G401 (cell line): Measurements from ENCODE around the gene SPOCK3. TPM values are rescaled to one million over a fixed set of nuclear protein-coding genes. Genes with fewer than 3 reads are reported as not detected.
"Not testable (repeated sequence)": the region's sequence is repeated elsewhere in the genome, so short reads cannot be mapped to it uniquely, and the experiment has no call there.

ENCODE experiments used
- DNase-seq: peaks from one replicate; pipeline ENCODE4 v3.0.0-alpha.2; 2015; ENCODE audit warnings: low spot score
- in situ Hi-C: cut with HindIII; loops from 2 replicates; pipeline ENCODE4 v1.10.0; 2016; ENCODE audit warnings: low sequenced_read_pairs, mixed read lengths
- total RNA-seq: library from RNA; depleted of rRNA; stranded (reverse); fragments of >200 nt; shearing (Covaris generic); gene quantifications from 2 replicates; pipeline ENCODE4 v1.2.3, GENCODE V29; 2014

The SPOCK3 gene
- total RNA-seq, 1 experiment from 2014 or later, result not detected

- in situ Hi-C loops, result no loop called here
- DNase-seq, result no peak
Measured at GRCh38 chr4:166862032-166862431, 372.3 kb downstream of the SPOCK3 start.

- in situ Hi-C loops, DNase-seq: not testable (repeated sequence)
Measured at GRCh38 chr4:166850398-166850797, 383.9 kb downstream of the SPOCK3 start.

GRCh38 chr4:166846939-166847338 lies 387.4 kb downstream of the SPOCK3 start:
- no peak for DNase-seq
- in situ Hi-C loops, result no loop called here

GRCh38 chr4:166842795-166843261 lies 391.5 kb downstream of the SPOCK3 start:
- in situ Hi-C loops, result no loop called here
- DNase-seq, result no peak

GRCh38 chr4:166839615-166840251 lies 394.6 kb downstream of the SPOCK3 start:
- in situ Hi-C loops, result no loop called here
- no peak for DNase-seq

- DNase-seq, result no peak
- in situ Hi-C loops, result no loop called here
Measured at GRCh38 chr4:166838975-166839614, 395.2 kb downstream of the SPOCK3 start.

- in situ Hi-C loops, result no loop called here
- no peak for DNase-seq
Measured at GRCh38 chr4:166836865-166837264, 397.4 kb downstream of the SPOCK3 start.

GRCh38 chr4:166827629-166828028 lies 406.7 kb downstream of the SPOCK3 start:
- DNase-seq, result no peak
- in situ Hi-C loops, result no loop called here

- in situ Hi-C loops, result no loop called here
- no peak for DNase-seq
Measured at GRCh38 chr4:166827167-166827566, 407.1 kb downstream of the SPOCK3 start.

GRCh38 chr4:166823848-166824247 lies 410.4 kb downstream of the SPOCK3 start:
- in situ Hi-C loops, result no loop called here
- DNase-seq, result no peak

- in situ Hi-C loops, result no loop called here
- DNase-seq, result no peak
Measured at GRCh38 chr4:166823126-166823525, 411.2 kb downstream of the SPOCK3 start.

GRCh38 chr4:166822386-166822785 lies 411.9 kb downstream of the SPOCK3 start:
- no peak for DNase-seq
- in situ Hi-C loops, result no loop called here

GRCh38 chr4:166816890-166817289 lies 417.4 kb downstream of the SPOCK3 start:
- in situ Hi-C loops, result no loop called here
- DNase-seq, result peak; percentile 19

GRCh38 chr4:166808380-166808779 lies 425.9 kb downstream of the SPOCK3 start:
- no peak for DNase-seq
- in situ Hi-C loops, result no loop called here

- DNase-seq, result no peak
- in situ Hi-C loops, result no loop called here
Measured at GRCh38 chr4:166802346-166802745, 431.9 kb downstream of the SPOCK3 start.

- no peak for DNase-seq
- in situ Hi-C loops, result no loop called here
Measured at GRCh38 chr4:166798126-166798525, 436.2 kb downstream of the SPOCK3 start.

- in situ Hi-C loops, result no loop called here
- no peak for DNase-seq
Measured at GRCh38 chr4:166777760-166778159, 456.5 kb downstream of the SPOCK3 start.

- in situ Hi-C loops, result no loop called here
- no peak for DNase-seq
Measured at GRCh38 chr4:166763018-166763417, 471.3 kb downstream of the SPOCK3 start.

- no peak for DNase-seq
- in situ Hi-C loops, result no loop called here
Measured at GRCh38 chr4:166741742-166742141, 492.6 kb downstream of the SPOCK3 start.

- in situ Hi-C loops, DNase-seq: not testable (repeated sequence)
Measured at GRCh38 chr4:166739215-166739614, 495.1 kb downstream of the SPOCK3 start.

- in situ Hi-C loops, result no loop called here
- no peak for DNase-seq
Measured at GRCh38 chr4:166737430-166737829, 496.9 kb downstream of the SPOCK3 start.
